ENCODE data around the gene RASGRP3.
"Not testable (repeated sequence)": the region's sequence is repeated elsewhere in the genome, so short reads cannot be mapped to it uniquely, and the experiment has no call there.

Gene RASGRP3

DNA sequence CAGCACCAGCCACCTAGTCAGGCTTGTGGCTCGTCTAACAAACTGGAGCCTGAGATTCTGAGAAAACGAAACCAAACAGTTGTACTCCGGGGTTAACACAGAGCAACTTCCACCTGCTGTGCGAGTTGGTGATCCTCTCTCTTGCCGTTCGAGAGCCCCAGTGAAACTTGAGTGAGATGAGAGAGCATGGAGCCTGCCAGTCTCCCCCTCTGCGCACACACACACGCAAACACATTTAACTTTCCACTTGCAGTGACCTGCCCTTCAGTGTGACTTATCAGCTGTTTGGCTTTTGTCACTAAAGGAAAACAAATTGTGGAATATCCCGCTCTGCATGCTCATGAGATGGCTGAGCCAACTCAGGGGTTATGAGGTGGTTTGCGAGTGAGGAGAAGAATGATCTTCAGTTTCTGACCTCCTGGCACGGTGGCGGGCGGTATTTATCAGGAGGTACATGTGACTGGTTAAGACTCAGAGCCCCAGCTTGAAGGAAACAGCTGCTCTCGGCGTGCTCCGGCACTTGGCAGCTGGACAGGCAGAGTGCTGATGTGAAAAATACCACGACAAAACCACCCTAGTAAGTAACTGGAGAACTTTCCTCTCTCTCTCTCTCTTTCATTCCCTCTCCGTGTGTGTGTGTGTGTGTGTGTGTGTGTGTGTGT lies at the start of gene RASGRP3:
Gene RASGRP3 (plus strand): TSS at position 519 of the 662 bp plus-strand sequence. CDS start 38,488 bp downstream, outside the sequence.
- DNase-seq (ENCODE audit: low read depth) = peak; percentile 92

DNA sequence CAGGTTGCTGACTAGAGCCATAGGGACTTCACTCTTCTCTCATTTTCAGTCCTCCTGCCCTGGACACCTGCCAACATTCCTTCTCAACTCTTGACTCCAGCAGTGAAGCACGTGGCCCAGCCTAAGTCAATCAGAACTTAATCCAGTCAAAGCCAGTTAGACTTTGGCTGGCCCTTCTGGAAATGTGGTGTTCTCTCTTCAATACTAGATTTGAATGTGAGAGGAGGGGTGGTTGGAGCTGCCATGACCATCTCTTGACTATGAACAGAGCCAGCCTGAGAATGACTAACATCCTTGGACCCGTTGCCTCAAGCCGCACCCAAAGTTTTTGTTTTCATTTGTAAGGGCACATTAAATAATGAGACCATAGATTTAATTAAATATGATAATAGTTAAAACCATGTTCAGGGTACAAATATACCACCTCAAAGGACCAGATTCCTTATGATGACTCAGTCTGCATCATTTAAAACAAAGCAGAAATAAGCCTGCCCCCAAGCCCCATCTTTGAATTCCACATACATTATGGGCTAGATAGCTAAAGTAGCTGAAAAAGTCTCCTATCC lies 49.7 kb upstream of the RASGRP3 start:
- DNase-seq (ENCODE audit: low read depth) = no peak

GRCh38 chr2:33430077-33430476 lies 46.4 kb upstream of the RASGRP3 start:
- no peak for DNase-seq (ENCODE audit: low read depth)

GRCh38 chr2:33430856-33431255 lies 45.6 kb upstream of the RASGRP3 start:
- DNase-seq (ENCODE audit: low read depth) = no peak

GRCh38 chr2:33432871-33433270 lies 43.6 kb upstream of the RASGRP3 start:
- no peak for DNase-seq (ENCODE audit: low read depth)

DNA sequence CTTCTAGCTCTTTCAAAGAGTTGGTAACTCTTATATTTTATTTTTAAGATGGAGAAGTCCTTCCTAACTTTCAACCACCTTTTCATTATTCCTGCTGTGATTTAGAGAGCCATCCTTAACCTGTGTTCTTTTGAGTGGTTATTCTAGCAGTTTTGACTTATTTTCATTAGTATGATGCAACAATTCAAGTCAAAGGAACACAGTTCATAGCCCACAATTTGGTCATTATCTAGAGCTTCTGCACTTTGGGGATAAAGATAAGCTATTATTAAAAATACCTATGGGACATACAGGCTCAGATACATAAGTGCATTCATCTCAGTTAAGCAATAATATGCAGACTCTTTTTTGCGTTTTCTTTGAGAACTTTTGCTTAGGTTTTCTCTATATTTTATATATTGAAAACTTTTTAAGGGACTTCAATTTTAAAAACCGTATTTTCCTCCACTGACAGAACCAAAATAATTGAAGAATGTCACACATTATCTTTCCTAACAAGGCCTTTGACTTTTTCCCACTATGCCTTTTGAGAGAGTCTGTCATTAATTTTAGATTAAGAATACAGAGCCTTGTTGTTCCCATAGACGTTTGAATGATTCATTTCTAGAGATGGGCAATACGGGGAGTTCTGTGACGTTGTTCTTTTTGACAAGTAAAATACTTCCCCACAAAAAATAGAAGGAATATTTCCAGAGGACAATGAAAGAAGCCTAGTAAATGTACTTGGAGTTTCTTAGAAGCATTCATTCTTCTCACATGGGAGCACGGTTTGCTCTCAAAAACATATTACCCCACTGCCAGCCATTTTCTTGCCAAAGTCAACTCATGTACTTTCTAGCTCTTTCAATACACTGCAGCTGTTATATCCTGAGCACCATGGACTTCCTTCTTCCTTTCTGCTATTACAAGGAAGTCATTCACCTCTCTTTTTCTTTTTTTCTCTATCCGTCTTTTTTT lies 42.9 kb upstream of the RASGRP3 start:
- no peak for DNase-seq (ENCODE audit: low read depth)

DNA sequence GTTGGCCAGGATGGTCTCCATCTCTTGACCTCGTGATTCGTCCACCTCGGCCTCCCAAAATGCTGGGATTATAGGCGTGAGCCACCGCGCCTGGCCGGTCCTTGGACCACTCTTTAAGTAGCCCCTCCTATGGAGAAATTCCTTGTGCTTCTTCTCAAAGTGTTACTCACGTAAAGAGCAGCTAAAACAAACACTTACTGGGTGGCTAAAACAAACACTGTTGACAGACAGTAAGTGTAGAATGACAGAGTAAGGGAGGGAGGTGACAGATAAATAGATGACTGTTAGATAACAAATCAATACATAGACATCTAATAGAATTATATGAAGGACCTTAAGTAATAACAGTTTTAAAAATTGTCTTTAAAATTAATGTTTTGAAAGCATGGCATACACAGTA lies 40.9 kb upstream of the RASGRP3 start:
- no peak for DNase-seq (ENCODE audit: low read depth)

DNA sequence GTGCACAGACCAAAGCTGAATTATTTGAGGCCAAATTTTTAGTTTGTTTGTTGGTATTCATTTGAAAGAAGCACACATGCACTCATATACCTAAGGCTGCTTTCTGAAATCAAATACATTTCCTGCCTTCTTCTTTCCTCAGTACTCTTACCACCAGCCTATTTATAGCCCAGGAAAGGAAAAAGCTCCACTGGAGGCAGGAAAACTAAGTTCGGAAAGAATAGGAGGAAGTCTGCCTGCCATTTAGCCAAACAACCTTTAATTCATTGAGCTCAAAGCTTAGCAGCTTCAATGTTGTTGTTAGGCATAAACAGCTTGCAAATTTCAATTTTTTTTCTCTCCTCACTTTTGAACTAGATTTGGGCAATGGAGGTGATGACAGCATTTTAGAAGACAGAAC lies 40.4 kb upstream of the RASGRP3 start:
- DNase-seq (ENCODE audit: low read depth) = no peak

DNA sequence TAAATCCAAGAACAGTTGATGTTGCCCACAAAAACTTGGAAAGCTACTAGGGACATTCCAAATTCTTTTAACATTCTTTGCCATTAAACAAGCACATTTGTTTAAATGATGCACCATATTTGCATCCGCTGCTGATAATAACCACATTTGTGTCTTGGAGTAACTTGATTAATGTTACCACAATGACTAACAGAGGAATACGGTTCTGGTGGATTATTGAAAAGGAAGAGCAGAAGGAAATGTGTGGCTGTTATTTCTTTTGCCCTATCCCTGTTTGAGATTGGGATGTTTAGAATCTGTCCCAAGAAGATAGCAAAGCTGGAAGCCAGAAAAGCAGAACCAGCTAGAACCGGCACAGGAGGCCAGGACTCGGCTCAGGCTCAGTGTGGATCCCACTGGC lies 39.2 kb upstream of the RASGRP3 start:
- peak; percentile 73 for DNase-seq (ENCODE audit: low read depth)

GRCh38 chr2:33437815-33438214 lies 38.6 kb upstream of the RASGRP3 start:
- DNase-seq (ENCODE audit: low read depth) = no peak

DNA sequence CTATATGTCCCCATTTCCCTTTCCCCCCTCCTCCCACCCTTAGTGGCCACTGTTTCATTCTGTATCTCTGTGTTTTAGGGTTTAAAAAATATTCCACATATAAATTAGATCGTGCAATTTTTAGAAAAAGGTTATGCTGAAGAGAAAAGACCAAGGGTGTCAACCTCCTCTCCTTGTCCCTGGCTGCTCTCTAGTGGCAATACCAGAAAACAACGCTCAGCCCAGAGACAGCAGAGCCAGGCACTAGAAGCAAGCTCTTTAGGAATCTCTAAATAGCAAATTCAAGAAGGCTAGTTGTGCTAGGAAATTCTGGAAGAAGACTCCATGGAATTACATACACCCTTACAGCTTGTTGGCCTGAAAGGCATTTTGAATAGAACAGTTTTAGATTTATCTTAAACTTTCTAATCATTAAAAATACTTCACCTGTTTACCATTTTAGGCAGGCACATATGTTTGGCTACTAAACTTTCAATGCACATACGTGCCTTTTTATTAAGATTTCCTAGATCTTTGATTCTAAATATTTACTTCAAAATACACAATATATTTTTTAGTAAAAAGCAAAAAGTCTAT lies 35.1 kb upstream of the RASGRP3 start:
- DNase-seq (ENCODE audit: low read depth) = peak; percentile 28

GRCh38 chr2:33442052-33442451 lies 34.4 kb upstream of the RASGRP3 start:
- DNase-seq (ENCODE audit: low read depth) = not testable (repeated sequence)

- no peak for DNase-seq (ENCODE audit: low read depth)
These were observed 33.8 kb upstream of the RASGRP3 start for GRCh38 chr2:33442528-33443079.

DNA sequence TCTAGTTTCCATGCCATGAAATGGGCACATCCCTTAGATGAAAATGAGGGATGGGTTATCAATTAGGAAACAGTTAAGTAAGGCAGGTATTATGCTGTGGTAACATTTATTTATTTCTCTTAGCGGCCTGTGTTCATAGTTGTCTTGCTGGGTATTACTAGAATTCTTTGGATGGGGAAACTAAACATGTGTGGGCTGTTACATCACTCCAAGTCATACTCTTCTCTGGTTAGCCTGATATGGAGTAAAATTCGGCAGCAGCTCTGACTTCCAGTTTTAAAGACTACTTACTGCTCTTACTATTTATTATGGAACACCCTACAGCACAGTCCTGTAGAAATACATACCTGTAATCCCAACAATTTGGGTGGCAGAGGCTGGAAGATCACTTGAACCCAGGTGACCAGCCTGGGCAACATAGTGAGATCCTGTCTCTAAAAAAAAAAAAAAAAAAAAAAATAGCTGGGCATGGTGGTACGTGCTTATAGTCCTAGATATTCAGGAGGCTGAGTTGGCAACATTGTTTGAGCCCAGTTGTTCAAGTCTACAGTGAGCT lies 33.1 kb upstream of the RASGRP3 start:
- DNase-seq (ENCODE audit: low read depth) = no peak

DNA sequence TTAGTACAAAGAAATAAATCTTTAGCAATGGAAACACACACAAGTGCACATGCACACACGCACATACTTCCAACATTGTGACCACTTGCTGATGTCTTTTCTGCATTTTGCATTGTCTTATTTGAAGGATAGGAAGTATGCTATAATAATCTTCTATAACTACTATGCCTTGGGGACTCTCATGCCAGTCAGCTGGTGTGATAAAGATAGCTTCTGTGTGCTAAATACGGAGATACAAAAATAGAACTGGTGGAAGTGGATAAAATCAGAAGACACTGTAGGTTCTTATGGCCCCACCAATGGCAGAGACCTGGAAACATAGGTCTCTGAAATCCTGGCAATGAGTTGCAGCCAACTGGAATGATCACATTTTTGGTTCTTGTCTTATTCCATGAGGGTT lies 31.5 kb upstream of the RASGRP3 start:
- no peak for DNase-seq (ENCODE audit: low read depth)

GRCh38 chr2:33448220-33448899 lies 28.1 kb upstream of the RASGRP3 start:
- DNase-seq (ENCODE audit: low read depth) = no peak

- DNase-seq (ENCODE audit: low read depth) = no peak
These were observed 25.2 kb upstream of the RASGRP3 start for GRCh38 chr2:33451214-33451613.

GRCh38 chr2:33451825-33452224 lies 24.6 kb upstream of the RASGRP3 start:
- no peak for DNase-seq (ENCODE audit: low read depth)

DNA sequence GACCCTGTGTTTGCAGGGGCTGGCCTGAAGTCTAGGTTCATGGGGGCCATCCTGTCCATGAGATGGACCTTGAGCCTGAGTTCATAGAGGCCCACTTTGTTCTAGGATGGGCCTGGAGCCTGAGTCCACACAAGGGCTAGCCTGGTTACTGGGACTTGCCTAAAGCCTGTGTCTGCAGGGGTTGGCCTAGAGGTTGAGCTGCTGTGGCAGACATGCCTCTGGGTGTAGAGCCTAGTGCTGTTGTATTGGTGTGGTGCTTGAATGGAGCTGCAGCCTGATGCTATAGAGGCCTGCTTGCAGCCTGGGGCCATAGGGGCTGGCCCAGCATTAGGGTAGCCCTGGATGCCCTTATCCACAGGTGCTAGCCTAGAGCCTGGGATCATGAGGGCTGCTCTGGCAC lies 23.9 kb upstream of the RASGRP3 start:
- DNase-seq (ENCODE audit: low read depth) = no peak

- DNase-seq (ENCODE audit: low read depth) = no peak
These were observed 22.5 kb upstream of the RASGRP3 start for GRCh38 chr2:33453905-33454479.

Data from non-pigmented ciliary epithelial cell (primary cell).